H1 (cell line): ENCODE measurements around the gene ZGLP1.

Experiments used
- SP1 ChIP-seq: IDR thresholded peaks from 2 replicates; pipeline ENCODE4 v1.6.1; 2011; ENCODE audit warnings: low read depth, low read length
- USF2 ChIP-seq: IDR thresholded peaks from 2 replicates; pipeline ENCODE4 v1.6.1; 2011; ENCODE audit warnings: low read length, improper control_type of control experiment

GRCh38 chr19:10284065-10284959 lies 25.3 kb downstream of the ZGLP1 start:
- TF ChIP-seq SP1: no peak
- TF ChIP-seq USF2: no peak
